Activated T-helper 17 cell treated with anti-CD3 and anti-CD28 coated beads, Interleukin-2, amount 50 U/mL, for 72 hours (primary cell): Measurements from ENCODE around the gene PLXNC1. TPM values are rescaled to one million over a fixed set of nuclear protein-coding genes. Genes with fewer than 3 reads are reported as not detected.
A peak's percentile ranks its signal among the peaks of the same experiment; 100 is the strongest.

Experiments
- ATAC-seq: fragments of 150-1000 bp; cut with Tn5 transposase; replicated peaks from 2 replicates; pipeline ENCODE4 v1.10.0; 2021; ENCODE audit warnings: mild to moderate bottlenecking, moderate library complexity
- H3K27ac Mint-ChIP-seq: one replicate; pipeline ENCODE4 v1.8.0; 2022; ENCODE audit warnings: mixed read lengths
- H3K27me3 Mint-ChIP-seq: one replicate; pipeline ENCODE4 v1.8.0; 2022; ENCODE audit warnings: mixed read lengths
- H3K36me3 Mint-ChIP-seq: one replicate; pipeline ENCODE4 v1.8.0; 2022; ENCODE audit warnings: low read depth, mild to moderate bottlenecking, mixed read lengths
- H3K4me1 Mint-ChIP-seq: one replicate; pipeline ENCODE4 v1.8.0; 2022; ENCODE audit warnings: mixed read lengths
- H3K4me3 Mint-ChIP-seq: one replicate; pipeline ENCODE4 v1.8.0; 2022; ENCODE audit warnings: mild to moderate bottlenecking, mixed read lengths
- H3K9me3 Mint-ChIP-seq: one replicate; pipeline ENCODE4 v1.8.0; 2022; ENCODE audit warnings: mixed read lengths
- total RNA-seq, 2 donors: library from RNA; stranded (reverse); gene quantifications; one replicate each; pipeline ENCODE4 v1.2.3, GENCODE V29; 2022

The PLXNC1 gene
- total RNA-seq, 2 donors from 2014 or later = 4.9 to 7.5 TPM

DNA sequence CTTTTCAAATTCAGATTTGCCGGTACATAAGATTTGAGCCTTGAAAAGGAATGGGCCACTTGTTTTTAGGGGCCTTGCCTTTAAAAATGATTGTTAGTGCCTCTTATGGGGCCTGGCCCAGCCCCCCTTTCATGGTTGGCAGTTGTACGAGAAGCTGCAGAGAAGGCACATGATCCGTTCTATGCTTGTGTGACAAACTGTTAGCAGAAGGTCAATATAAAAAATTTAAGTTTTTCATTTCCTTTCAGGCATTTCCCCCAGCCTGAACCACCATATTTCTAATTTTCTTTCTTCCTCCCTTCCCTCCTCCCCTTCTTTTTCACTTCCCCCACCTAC, 119.1 kb downstream of the PLXNC1 start:
- Mint-ChIP-seq H3K4me1 (peaks cover 44% of the 10 kb centered on the region), H3K36me3 (peaks cover 53% of the 10 kb centered on the region), H3K27ac (no peak overlapping the region), H3K9me3 (peaks cover 3% of the 10 kb centered on the region), H3K27me3 (no peaks in the 10 kb centered on the region), H3K4me3 (no peak overlapping the region)
- ATAC-seq = no peak

DNA sequence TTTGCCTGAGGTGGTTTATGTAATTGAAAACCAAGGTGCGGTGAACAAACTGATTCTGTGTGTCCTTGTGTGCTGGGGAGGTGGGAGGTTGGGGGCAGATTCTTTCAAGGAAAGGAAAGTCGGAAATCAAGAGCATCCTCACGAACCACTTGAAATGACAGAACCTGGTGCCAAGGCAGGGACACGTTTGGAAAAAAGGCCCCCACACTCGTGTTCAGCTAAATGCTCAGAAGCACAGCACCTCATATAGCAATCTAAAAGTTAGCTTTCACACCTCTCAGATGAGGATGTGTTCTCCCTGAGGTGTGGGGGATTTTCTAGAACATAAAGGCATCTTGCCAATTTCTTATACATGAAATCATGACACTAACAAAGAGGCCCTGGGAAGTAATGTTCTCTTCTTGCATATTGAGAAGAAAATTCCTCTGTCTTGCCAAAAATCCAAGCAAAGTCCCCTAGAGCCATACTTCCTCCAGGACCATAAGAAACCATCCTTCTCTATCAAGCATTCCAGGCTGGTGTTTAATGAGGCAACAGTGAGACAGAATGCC, 119.6 kb downstream of the PLXNC1 start:
- no peak overlapping the region for H3K4me3 Mint-ChIP-seq
- ATAC-seq = no peak
- H3K27ac Mint-ChIP-seq = peak overlapping the region; percentile 62
- no peaks in the 10 kb centered on the region for H3K27me3 Mint-ChIP-seq
- peaks cover 53% of the 10 kb centered on the region for H3K36me3 Mint-ChIP-seq
- peaks cover 3% of the 10 kb centered on the region for H3K9me3 Mint-ChIP-seq
- H3K4me1 Mint-ChIP-seq = peaks cover 43% of the 10 kb centered on the region

- Mint-ChIP-seq H3K4me1 (peaks cover 35% of the 10 kb centered on the region), H3K4me3 (peak overlapping the region; percentile 33), H3K36me3 (peaks cover 42% of the 10 kb centered on the region), H3K27me3 (no peaks in the 10 kb centered on the region), H3K27ac (peak overlapping the region; percentile 17), H3K9me3 (peaks cover 3% of the 10 kb centered on the region)
- ATAC-seq = peak; percentile 91
Observed at GRCh38 chr12:94269316-94269999, 121.1 kb downstream of the PLXNC1 start.

GRCh38 chr12:94271351-94271750, 123.0 kb downstream of the PLXNC1 start:
- ATAC-seq = peak; percentile 28
- H3K4me3 Mint-ChIP-seq = peak overlapping the region; percentile 17

DNA sequence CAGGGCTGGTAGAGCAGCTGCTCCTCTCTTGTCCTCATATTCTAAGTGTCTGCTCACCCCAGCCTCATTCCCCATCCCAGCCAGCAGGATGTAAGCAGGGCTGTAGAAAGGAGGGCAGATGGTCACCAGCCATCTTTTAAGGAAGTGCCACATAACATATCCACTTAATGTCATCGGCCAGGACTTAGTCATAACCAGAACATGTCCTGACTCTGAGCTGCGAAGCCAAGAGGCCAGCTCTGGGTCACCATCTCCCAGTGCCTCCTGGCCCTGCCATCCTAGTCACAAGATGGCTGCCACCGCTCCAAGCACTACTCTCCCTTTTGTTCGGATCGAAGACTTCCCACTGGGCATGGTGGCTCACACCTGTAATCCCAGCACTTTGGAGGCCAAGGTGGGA, 123.9 kb downstream of the PLXNC1 start:
- peak; percentile 19 for ATAC-seq
- H3K27me3 Mint-ChIP-seq = no peaks in the 10 kb centered on the region
- peaks cover 3% of the 10 kb centered on the region for H3K9me3 Mint-ChIP-seq
- H3K36me3 Mint-ChIP-seq = peaks cover 15% of the 10 kb centered on the region
- peaks cover 30% of the 10 kb centered on the region for H3K4me1 Mint-ChIP-seq
- H3K4me3 Mint-ChIP-seq = no peak overlapping the region
- peak overlapping the region; percentile 63 for H3K27ac Mint-ChIP-seq

More at GRCh38 chr12:94271351-94271750, 123.0 kb downstream of the PLXNC1 start:
- Mint-ChIP-seq H3K27ac (peak overlapping the region; percentile 63), H3K9me3 (peaks cover 3% of the 10 kb centered on the region), H3K36me3 (peaks cover 24% of the 10 kb centered on the region), H3K27me3 (no peaks in the 10 kb centered on the region), H3K4me1 (peaks cover 30% of the 10 kb centered on the region)

DNA sequence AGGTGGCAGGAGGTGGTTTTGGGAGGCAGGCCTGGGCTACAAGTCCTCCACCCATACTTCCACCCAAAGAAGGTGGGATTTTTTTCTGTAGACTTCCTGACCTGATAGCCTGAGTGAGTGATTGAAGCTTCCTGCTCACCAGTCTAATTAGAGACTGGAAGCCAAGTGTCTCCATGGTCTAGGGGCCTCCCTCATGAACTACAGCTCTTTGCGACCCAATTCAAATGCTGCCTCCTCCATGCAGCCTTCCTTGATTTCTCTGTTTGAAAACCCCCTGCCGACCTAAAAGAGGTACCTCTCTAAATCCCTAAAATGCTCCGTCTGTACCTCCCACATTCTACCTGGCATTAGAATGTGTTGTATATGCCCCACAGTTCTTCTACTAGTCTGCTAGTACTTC, 124.9 kb downstream of the PLXNC1 start:
- H3K27me3 Mint-ChIP-seq = no peaks in the 10 kb centered on the region
- ATAC-seq = no peak

GRCh38 chr12:94276725-94277124, 128.3 kb downstream of the PLXNC1 start:
- no peaks in the 10 kb centered on the region for H3K27me3 Mint-ChIP-seq
- no peak overlapping the region for H3K27ac Mint-ChIP-seq
- ATAC-seq = no peak
- H3K4me3 Mint-ChIP-seq = no peak overlapping the region
- H3K9me3 Mint-ChIP-seq = peaks cover 3% of the 10 kb centered on the region
- peaks cover 8% of the 10 kb centered on the region for H3K36me3 Mint-ChIP-seq
- peaks cover 13% of the 10 kb centered on the region for H3K4me1 Mint-ChIP-seq

More for the DNA sequence above, 124.9 kb downstream of the PLXNC1 start:
- no peak overlapping the region for H3K4me3 Mint-ChIP-seq
- H3K27ac Mint-ChIP-seq = no peak overlapping the region
- H3K9me3 Mint-ChIP-seq = peaks cover 3% of the 10 kb centered on the region
- H3K36me3 Mint-ChIP-seq = peaks cover 9% of the 10 kb centered on the region
- H3K4me1 Mint-ChIP-seq = peaks cover 27% of the 10 kb centered on the region

DNA sequence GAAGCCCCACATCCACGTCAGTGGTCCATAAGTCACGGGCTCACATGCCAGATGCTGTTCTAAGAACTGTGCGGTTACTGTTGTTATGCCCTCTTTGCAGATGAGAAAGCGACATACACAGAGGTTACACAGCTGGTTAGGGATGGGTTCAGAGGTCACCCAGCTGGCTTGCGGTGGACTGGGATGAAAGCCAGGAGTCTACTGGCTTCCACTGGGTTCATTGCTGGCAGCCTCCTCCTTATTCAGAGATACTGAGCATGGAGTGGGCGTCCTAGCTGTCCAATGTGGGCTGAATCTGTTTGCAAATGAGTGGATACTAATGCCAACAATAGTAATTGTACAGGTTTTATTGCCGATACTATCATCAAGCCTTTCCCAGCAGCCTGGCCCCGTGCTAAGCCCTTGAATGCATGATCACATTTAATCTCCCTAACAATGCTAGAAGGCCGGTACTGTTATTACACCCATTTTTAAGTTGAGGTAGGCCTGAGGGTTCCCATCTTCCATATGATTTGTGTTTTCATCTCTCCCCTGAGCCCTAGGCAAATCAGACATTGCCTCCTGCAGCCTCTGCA, 129.1 kb downstream of the PLXNC1 start:
- H3K9me3 Mint-ChIP-seq = no peaks in the 10 kb centered on the region
- peaks cover 11% of the 10 kb centered on the region for H3K4me1 Mint-ChIP-seq
- H3K27me3 Mint-ChIP-seq = no peaks in the 10 kb centered on the region
- no peak for ATAC-seq
- no peak overlapping the region for H3K27ac Mint-ChIP-seq
- no peak overlapping the region for H3K4me3 Mint-ChIP-seq
- H3K36me3 Mint-ChIP-seq = peaks cover 6% of the 10 kb centered on the region

- Mint-ChIP-seq H3K27me3 (no peaks in the 10 kb centered on the region), H3K4me1 (peaks cover 16% of the 10 kb centered on the region), H3K36me3 (peaks cover 14% of the 10 kb centered on the region), H3K9me3 (no peaks in the 10 kb centered on the region), H3K27ac (no peak overlapping the region), H3K4me3 (no peak overlapping the region)
- no peak for ATAC-seq
Observed at GRCh38 chr12:94280063-94280462, 131.7 kb downstream of the PLXNC1 start.

DNA sequence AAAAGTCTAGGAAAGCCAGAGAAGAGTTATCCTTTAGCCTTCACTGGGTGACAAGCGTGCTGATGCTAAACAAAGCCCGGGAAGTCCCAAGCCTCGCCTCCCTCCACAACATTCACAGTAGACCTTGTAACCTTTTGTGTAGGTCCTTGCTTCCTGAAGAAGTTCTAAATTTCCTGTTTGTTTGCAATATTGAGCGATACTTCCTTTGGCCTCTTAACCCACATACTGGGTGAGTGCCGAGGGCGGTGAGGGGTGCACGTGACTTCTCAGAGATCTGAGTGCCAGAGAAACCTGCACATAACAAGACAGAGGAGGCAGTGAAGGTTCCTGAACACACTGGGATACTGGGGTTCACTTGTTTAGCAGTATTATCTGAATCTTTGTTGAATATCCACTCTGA, 134.3 kb downstream of the PLXNC1 start:
- Mint-ChIP-seq H3K4me3 (peak overlapping the region; percentile 72), H3K27me3 (no peaks in the 10 kb centered on the region), H3K9me3 (no peaks in the 10 kb centered on the region), H3K4me1 (peaks cover 16% of the 10 kb centered on the region), H3K27ac (peak overlapping the region; percentile 82), H3K36me3 (peaks cover 24% of the 10 kb centered on the region)
- ATAC-seq = peak; percentile 87

GRCh38 chr12:94284046-94284445, 135.7 kb downstream of the PLXNC1 start:
- H3K27ac Mint-ChIP-seq = no peak overlapping the region
- H3K9me3 Mint-ChIP-seq = no peaks in the 10 kb centered on the region
- peaks cover 36% of the 10 kb centered on the region for H3K36me3 Mint-ChIP-seq
- ATAC-seq = no peak
- H3K4me1 Mint-ChIP-seq = peaks cover 16% of the 10 kb centered on the region
- no peaks in the 10 kb centered on the region for H3K27me3 Mint-ChIP-seq
- H3K4me3 Mint-ChIP-seq = no peak overlapping the region

GRCh38 chr12:94284859-94285258, 136.5 kb downstream of the PLXNC1 start:
- Mint-ChIP-seq H3K9me3 (no peaks in the 10 kb centered on the region), H3K27me3 (no peaks in the 10 kb centered on the region), H3K27ac (no peak overlapping the region), H3K36me3 (peaks cover 41% of the 10 kb centered on the region), H3K4me3 (no peak overlapping the region), H3K4me1 (peaks cover 16% of the 10 kb centered on the region)
- no peak for ATAC-seq

- H3K27me3 Mint-ChIP-seq = no peaks in the 10 kb centered on the region
- H3K4me3 Mint-ChIP-seq = no peak overlapping the region
- peaks cover 16% of the 10 kb centered on the region for H3K4me1 Mint-ChIP-seq
- peaks cover 37% of the 10 kb centered on the region for H3K36me3 Mint-ChIP-seq
- no peaks in the 10 kb centered on the region for H3K9me3 Mint-ChIP-seq
- ATAC-seq = no peak
- no peak overlapping the region for H3K27ac Mint-ChIP-seq
Observed at GRCh38 chr12:94285943-94286582, 137.7 kb downstream of the PLXNC1 start.

- no peak overlapping the region for H3K27ac Mint-ChIP-seq
- no peaks in the 10 kb centered on the region for H3K9me3 Mint-ChIP-seq
- no peak for ATAC-seq
- no peaks in the 10 kb centered on the region for H3K27me3 Mint-ChIP-seq
- H3K4me3 Mint-ChIP-seq = no peak overlapping the region
- peaks cover 37% of the 10 kb centered on the region for H3K36me3 Mint-ChIP-seq
- peaks cover 16% of the 10 kb centered on the region for H3K4me1 Mint-ChIP-seq
Observed at GRCh38 chr12:94286583-94287244, 138.3 kb downstream of the PLXNC1 start.
